Measurements from ENCODE around the gene DMD.

GRCh38 chrX:32774966-32775365, 436.4 kb downstream of the DMD start:
- no peak for TF ChIP-seq POLR2AphosphoS5 (IDR thresholded peaks at IDR 0.05; ENCODE audit: borderline replicate concordance, low read depth, low read length)
- no peak for TF ChIP-seq EZH2 (IDR thresholded peaks at IDR 0.05)
